AG10803 (cell line): ENCODE measurements around the gene ATP1A4.
A peak's percentile ranks its signal among the peaks of the same experiment; 100 is the strongest.

Experiments used
- DNase-seq: peaks from one replicate; pipeline ENCODE4 v3.0.0; 2010; ENCODE audit warnings: low read depth
- H3K4me3 ChIP-seq: 2 replicates; pipeline ENCODE4 v1.5.1; 2011; ENCODE audit warnings: mild to moderate bottlenecking, low read length, control low read depth
- CTCF ChIP-seq: conservative IDR thresholded peaks from 2 replicates; pipeline ENCODE4 v1.5.1; 2011; ENCODE audit warnings: mild to moderate bottlenecking, low read length, control low read depth, inconsistent platforms

ATP1A4 gene

GRCh38 chr1:160169553-160170399 lies 18.4 kb downstream of the ATP1A4 start:
- no peak for TF ChIP-seq CTCF
- no peak overlapping the region for H3K4me3 ChIP-seq
- DNase-seq = no peak

GRCh38 chr1:160171354-160171753 lies 20.0 kb downstream of the ATP1A4 start:
- DNase-seq = peak; percentile 54
- TF ChIP-seq CTCF = no peak
- H3K4me3 ChIP-seq = no peak overlapping the region

GRCh38 chr1:160171980-160172379 lies 20.6 kb downstream of the ATP1A4 start:
- DNase-seq = peak; percentile 10
- TF ChIP-seq CTCF = no peak
- no peak overlapping the region for H3K4me3 ChIP-seq

- TF ChIP-seq CTCF = no peak
- H3K4me3 ChIP-seq = no peak overlapping the region
- no peak for DNase-seq
These were observed 25.8 kb downstream of the ATP1A4 start for GRCh38 chr1:160177231-160177630.

GRCh38 chr1:160177667-160178066 lies 26.3 kb downstream of the ATP1A4 start:
- no peak for DNase-seq
- TF ChIP-seq CTCF = no peak
- no peak overlapping the region for H3K4me3 ChIP-seq

GRCh38 chr1:160178731-160179130 lies 27.3 kb downstream of the ATP1A4 start:
- no peak for TF ChIP-seq CTCF
- H3K4me3 ChIP-seq = no peak overlapping the region
- DNase-seq = no peak

- no peak overlapping the region for H3K4me3 ChIP-seq
- no peak for TF ChIP-seq CTCF
- no peak for DNase-seq
These were observed 27.9 kb downstream of the ATP1A4 start for GRCh38 chr1:160179336-160179735.
